Upper lobe of right lung (tissue), 1 donor: Measurements from ENCODE around the gene ANO1. TPM values are rescaled to one million over a fixed set of nuclear protein-coding genes. Genes with fewer than 3 reads are reported as not detected.

ENCODE experiments used
- ATAC-seq: fragments of 200-7000 bp; cut with Tn5 transposase; one replicate; pipeline ENCODE4 v1.9.1; 2020; ENCODE audit warnings: mild to moderate bottlenecking, moderate library complexity
- DNase-seq: peaks from one replicate; pipeline ENCODE4 v3.0.0-alpha.2; 2020
- H3K27ac ChIP-seq: fragments of 200-600 bp; one replicate; pipeline ENCODE4 v1.8.0; 2022
- H3K27me3 ChIP-seq: fragments of 200-600 bp; one replicate; pipeline ENCODE4 v1.8.0; 2022; ENCODE audit warnings: mild to moderate bottlenecking
- H3K36me3 ChIP-seq: fragments of 200-600 bp; one replicate; pipeline ENCODE4 v1.8.0; 2022
- H3K4me1 ChIP-seq: fragments of 200-600 bp; one replicate; pipeline ENCODE4 v1.8.0; 2022
- H3K4me3 ChIP-seq: fragments of 200-600 bp; one replicate; pipeline ENCODE4 v1.8.0; 2022; ENCODE audit warnings: mild to moderate bottlenecking
- H3K9me3 ChIP-seq: fragments of 200-600 bp; one replicate; pipeline ENCODE4 v1.8.0; 2022
- intact Hi-C: fragments of 100-400 bp; cut with DNase I; formaldehyde crosslinking; loops from one replicate; pipeline ENCODE4 v1.11.0; 2022
- total RNA-seq: library from RNA; stranded (reverse); fragmentation: NEBNext Ultra II Directional; extraction: Animal tissue kit (Norgen Biotek cat#: 25700); gene quantifications from one replicate; pipeline ENCODE4 v1.2.1, GENCODE V29; 2021
- TF ChIP-seq, protein P1 (sequence below): fragments of 200-600 bp; IDR thresholded peaks from one replicate; pipeline ENCODE4 v1.8.0; 2022; ENCODE audit warnings: antibody characterized with exemption
- donor health status: DM: no; HTN: yes; CAD: no; lungs with severe emphysema.

The ANO1 gene
- total RNA-seq, 1 donor from 2014 or later, result 16.8 TPM

DNA sequence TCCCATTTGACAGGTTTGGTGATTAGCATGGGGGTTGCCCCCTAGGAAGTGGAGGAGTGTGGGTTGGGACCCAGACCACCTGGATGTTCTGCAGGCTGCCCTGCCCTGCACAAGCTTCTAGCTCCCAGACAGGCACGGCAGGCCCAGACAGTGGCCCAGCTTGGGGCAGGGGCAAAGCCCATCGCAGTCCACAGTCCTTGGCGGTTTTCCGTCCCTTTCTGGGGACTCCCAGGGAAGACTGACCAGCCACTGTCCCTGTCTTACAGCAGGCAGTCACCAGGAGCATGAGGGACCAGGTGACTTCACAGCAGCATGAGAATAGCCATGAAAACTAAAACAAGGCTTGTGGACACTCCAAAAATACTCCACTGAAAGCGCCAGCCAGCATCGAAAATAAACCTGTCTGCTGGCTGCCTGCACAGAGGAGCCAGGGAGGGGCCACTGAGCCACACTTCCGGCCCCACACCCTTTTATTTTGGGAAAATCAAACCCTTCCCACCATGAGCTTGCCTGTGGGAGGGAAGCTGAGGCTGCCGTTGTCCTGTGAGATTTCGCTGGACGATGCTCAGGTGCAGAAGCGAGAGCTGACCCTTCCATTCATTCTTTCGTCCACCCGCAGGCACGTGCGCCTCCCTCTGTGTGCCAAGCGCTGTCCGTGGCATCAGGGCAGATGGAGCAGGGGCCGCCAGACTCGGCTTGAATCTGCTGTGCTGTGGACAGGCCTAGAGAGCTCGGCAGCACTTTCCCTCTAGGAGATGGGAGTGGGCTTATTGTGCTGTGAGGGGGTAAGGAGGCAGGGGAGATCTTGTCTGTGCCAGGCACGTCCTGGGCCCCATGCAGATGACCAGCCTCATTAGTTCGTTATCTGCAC, 153.0 kb downstream of the ANO1 start:
- Histone ChIP-seq H3K27me3 (no peaks in the 10 kb centered on the region), H3K36me3 (no peaks in the 10 kb centered on the region), H3K27ac (no peak overlapping the region), H3K4me1 (no peaks in the 10 kb centered on the region), H3K4me3 (no peak overlapping the region), H3K9me3 (no peaks in the 10 kb centered on the region)
- ATAC-seq (peak; percentile 11), DNase-seq (no peak)
- intact Hi-C loops, result no loop called here
- TF ChIP-seq, protein P1, sequence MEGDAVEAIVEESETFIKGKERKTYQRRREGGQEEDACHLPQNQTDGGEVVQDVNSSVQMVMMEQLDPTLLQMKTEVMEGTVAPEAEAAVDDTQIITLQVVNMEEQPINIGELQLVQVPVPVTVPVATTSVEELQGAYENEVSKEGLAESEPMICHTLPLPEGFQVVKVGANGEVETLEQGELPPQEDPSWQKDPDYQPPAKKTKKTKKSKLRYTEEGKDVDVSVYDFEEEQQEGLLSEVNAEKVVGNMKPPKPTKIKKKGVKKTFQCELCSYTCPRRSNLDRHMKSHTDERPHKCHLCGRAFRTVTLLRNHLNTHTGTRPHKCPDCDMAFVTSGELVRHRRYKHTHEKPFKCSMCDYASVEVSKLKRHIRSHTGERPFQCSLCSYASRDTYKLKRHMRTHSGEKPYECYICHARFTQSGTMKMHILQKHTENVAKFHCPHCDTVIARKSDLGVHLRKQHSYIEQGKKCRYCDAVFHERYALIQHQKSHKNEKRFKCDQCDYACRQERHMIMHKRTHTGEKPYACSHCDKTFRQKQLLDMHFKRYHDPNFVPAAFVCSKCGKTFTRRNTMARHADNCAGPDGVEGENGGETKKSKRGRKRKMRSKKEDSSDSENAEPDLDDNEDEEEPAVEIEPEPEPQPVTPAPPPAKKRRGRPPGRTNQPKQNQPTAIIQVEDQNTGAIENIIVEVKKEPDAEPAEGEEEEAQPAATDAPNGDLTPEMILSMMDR, result no peak

DNA sequence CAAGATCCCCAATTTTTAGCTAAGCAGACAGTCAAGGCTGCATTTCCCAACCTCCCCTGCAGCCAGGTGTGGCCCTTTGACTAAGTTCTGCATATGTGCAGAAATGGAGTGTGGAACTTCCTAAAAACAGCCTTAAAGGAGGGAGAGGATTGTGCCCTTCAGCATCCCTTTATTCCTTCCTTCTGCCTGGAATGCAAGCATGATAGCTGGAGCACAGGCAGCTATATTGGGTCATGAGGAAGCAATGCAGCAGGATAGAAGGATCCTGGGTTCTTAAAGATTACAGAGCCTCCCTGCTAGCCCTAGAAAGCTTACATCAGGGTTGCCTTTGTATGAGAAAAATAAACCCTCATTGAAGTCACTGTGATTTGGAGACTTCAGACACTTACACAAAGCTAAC, 154.9 kb downstream of the ANO1 start:
- DNase-seq (no peak), ATAC-seq (no peak)
- Histone ChIP-seq H3K4me3 (no peak overlapping the region), H3K4me1 (no peaks in the 10 kb centered on the region), H3K9me3 (no peaks in the 10 kb centered on the region), H3K27me3 (no peaks in the 10 kb centered on the region), H3K36me3 (no peaks in the 10 kb centered on the region), H3K27ac (no peak overlapping the region)
- TF ChIP-seq, protein P1, result no peak
- intact Hi-C loops, result no loop called here

DNA sequence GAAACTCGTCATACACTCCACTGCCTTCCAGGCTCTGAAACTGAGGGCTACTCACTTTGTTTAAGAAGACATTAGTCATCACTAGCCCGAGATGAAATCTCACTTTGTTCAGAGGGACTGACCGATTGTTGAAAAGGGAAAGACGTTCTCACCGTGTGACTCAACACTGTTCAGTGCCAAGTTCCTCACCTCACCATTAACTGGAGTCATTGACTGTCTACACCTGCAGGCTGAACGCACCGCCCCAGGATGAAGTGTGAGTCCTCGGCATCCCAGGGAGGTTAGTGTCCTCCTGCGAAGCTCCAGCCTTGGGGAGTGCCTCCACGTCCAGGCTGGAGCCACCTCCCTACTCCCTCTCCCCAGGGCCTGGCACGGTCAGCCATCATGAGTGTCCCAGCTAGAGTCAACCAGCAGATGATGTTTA, 155.4 kb downstream of the ANO1 start:
- no peak for DNase-seq
- Histone ChIP-seq H3K4me3 (no peak overlapping the region), H3K27me3 (no peaks in the 10 kb centered on the region), H3K36me3 (no peaks in the 10 kb centered on the region), H3K27ac (no peak overlapping the region), H3K9me3 (no peaks in the 10 kb centered on the region), H3K4me1 (no peaks in the 10 kb centered on the region)
- intact Hi-C loops, result no loop called here
- TF ChIP-seq, protein P1, result no peak
- peak; percentile 37 for ATAC-seq

DNA sequence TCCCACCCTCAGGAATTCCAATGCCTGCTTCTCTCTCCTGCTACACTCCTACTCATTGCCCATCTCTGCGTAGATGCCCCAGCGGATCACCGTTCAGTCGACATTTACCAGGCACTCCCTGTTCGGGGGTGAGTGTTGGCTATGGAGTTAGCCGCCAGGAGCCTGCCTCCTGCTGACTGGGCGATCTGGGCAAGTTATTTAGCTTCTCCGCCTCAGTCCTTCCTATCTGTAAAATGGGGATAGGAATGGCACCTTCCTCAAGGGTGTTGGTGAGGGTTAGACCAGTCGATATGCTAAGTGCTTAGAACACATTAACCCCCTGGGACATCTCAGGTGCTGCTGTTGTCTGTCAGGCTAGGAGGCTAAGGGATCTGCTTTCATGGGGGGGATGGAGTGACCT, 155.8 kb downstream of the ANO1 start:
- no peak overlapping the region for H3K27ac ChIP-seq
- no peaks in the 10 kb centered on the region for H3K36me3 ChIP-seq
- intact Hi-C loops, result no loop called here

More for the DNA sequence above, 155.8 kb downstream of the ANO1 start:
- DNase-seq (no peak), ATAC-seq (no peak)
- H3K4me3 ChIP-seq, result no peak overlapping the region
- TF ChIP-seq, protein P1, result no peak
- H3K9me3 ChIP-seq, result no peaks in the 10 kb centered on the region
- no peaks in the 10 kb centered on the region for H3K27me3 ChIP-seq
- no peaks in the 10 kb centered on the region for H3K4me1 ChIP-seq

Other genes with a start within 250 kb of the ANO1 start
- 21.3 TPM for gene FADD, start 125.0 kb downstream of the ANO1 start, total RNA-seq
- 73.3 TPM for gene PPFIA1, start 192.4 kb downstream of the ANO1 start, total RNA-seq